GM21515 (cell line): ENCODE results near the gene ASB1.

ENCODE experiments used
- ATAC-seq: cut with Tn5 transposase; IDR thresholded peaks from one replicate; pipeline ENCODE4 v1.9.1; 2021; ENCODE audit not compliant: unreplicated experiment

ASB1 gene

DNA sequence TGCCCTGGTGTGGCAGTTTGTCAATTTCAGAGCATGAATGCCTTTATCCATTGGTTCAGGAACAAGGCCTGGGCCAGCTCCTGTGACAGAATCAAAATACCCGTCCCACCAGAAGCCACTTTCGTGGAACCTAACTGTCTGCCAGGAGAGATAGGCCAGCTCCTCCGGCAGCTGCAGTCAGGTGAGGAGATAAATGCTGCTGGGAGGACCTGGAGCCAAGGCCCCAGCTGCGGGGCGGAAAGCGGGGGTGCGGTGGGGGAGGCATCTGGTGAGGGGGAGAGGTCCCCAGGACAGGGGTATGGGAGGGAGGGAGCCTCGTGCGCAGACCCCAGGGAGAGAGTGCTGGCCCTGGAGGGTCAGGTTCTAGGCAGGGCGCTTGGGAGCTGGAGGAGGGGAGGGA is 4.4 kb upstream of the ASB1 start:
- no peak for ATAC-seq

DNA sequence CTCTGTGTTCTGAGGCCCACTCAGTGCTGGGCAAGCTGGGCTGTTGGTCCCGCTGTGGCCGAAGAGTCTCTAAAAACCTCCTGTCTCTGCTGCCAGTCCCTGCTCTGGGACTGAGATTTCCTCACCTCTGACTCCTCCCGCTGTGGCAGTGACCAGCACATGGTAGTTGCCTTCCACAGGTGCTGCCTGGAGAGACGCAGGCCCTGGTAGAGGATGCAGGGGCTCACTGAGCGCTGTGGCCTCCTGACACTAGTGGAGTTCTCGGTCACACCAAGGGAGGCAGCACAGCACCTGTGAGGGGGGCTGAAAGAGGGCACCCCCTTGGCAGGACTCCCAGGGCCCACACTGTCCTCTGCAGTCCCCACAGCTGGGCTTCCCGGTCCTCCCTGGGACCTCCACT is 3.8 kb upstream of the ASB1 start:
- ATAC-seq: no peak

DNA sequence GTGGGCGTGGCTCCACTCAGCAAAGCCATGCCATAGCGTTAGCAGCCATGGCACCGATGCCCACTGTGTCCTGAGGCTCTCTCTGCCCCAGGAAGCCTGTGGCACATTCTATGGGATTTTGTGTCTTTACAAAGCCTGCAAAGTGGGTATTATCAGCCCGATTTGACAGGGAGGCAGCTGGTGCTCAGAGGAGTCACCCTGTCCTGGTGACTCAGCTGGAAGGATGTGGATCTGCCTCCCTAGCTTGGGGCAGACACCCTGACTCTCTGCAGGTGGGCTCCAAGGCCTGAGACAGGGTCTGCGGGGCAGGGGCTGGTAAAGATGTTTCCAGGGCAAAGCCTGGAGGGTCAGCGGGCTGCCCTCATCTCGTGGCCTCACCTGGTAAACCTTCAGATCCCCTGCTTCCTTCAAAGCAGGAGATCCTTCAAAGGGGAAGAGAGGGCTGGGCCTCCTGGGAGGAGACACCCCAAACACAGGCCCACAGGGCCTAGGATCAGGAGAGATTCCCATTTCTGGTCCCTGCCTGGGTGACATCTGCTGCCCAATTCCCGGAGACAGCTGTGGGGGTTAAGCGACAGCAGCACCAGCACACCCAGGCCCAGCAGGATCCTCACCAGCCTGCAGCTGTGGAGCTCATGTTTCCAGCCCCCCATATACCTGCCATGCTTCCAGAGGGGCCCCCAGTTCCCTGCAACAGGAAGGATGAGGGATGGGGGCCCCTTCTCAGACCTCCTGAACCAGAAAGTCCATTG is 3.0 kb upstream of the ASB1 start:
- no peak for ATAC-seq

DNA sequence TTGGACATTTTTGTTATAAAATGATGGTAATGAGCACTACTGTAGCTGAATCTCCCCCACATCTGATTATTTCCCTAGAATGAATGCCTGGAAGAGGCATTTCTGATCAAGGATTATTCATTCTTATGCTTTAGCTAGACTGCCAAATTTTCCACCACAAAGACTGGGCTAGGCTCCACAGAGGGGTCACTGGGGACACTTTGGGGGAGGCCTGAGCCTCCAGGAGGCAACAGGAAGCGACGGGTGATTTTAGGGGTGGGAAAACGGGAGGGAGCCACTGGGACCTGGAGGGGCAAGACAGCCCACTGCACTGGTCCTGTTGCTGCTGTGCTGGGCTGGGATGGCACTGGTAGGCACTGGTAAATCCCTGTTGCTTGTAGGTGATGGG is 2.4 kb upstream of the ASB1 start:
- ATAC-seq: no peak

DNA sequence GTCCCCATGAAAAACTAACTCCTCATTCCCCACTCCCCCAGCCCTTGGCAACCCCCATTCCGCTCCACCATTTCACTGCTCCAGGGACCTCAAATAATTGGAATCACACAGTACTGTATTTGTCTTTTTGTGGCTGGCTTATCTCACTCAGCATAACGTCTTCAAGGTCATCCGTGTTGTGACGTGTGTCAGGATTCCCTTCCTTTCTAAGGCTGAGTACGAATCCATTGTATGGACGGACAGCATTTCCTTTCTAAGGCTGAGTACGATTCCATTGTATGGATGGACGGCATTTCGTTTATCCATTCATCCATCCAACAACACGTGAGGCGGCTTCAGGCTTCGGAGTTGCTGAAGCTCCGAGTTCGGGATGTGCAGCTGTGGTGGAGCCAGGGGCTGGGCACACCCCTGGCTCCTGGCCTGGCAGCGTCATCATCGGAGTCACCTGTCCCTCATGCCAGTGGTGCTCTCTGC is 1.2 kb upstream of the ASB1 start:
- ATAC-seq: no peak

DNA sequence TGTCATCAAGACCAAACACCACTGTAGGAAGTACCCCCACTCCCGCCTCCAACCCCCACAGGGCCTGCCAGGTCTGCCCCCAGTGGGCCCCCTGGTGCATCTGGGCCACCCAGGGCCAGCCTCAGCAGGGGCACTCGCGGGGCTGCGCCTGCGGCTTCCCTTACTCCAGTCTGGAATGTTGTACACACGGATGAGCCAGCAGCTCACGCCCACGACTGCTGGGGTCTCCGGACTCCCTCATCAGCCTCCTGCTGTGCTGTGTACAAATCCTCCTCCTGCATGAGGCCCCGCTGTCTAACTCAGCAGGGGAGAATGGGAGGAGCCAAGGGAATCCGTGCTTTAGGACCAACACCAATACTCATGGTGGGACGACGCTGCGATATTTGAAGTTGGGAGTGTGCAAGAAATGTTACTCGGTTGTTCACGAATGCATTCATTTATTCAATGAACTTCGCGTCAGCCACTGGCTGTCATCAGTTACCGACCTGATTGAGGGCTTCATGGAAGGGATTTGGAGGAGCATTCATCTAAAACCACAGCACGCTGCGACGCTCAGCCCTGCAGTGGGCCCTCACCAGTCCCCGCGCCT is 654 bp upstream of the ASB1 start:
- peak; percentile 18 for ATAC-seq

DNA sequence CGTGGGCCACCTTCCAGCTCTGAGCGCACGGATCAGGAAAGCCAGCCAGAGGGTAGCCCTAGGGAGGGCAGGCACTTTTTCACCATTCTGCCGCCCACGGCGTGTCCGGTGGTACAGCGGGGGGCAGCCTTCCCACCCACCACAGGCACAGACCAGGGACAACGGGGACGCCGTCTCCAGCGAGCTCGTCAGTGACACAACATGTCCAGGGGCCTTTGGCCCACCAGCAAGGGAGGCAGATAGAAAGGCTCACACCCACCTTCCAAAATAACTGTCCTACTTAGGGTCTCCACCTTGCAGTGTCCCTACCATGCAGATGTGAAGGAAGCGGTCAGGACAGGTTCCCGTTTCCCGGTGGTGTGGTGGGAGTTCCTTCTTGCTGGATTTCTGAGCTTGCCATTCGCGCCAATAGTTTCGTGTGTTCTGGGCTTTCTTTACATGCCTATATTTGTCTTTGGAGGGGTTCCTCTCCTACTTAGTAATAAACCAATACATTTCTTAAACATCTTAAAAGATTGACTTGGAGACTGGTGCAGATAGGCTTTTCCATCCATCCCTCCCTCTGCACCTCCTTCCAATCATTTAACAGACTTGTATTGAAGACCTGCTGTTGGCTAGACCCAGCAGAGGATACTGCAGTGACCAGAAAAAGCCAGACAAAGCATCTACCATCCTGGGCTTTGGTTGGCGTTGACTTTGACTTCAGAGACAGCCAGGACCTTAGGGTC is 872 bp downstream of the ASB1 start:
- peak; percentile 4 for ATAC-seq

DNA sequence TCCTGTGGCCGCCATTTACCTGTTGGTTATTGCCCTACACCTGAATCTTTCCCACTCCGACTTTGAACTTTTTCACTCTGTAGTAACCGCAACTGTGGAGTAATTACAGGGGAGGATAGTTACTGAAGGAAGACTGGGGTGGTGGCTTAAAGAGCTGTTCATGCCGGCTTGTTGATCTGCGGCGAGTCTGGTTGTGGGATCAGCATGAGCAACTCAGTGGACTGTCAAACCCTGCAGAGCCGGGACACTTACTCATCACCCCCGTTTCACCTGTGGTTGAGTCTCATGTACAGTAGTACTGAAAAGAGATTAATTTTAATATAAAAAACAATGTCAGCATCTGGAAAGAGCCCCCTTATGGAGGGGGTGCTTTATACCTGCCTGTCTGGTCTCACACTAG is 2.1 kb downstream of the ASB1 start:
- no peak for ATAC-seq

DNA sequence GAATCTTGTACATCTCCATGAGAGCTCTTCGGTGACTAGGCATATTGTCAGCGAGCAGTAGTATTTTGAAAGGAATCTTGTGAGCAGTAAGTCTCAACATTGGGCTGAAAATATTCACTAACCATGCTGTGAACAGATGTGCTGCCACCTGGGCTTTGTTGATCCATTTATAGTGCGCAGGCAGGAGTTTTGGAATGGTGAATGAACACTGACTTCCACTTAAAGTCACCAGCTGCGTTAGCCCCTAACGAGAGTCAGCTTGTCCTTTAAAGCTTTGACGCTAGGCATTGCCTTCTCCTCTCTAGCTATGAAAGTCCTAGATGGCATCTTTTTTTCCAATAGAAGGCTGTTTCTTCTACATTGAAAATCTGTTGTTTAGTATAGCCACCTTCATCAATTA is 4.1 kb downstream of the ASB1 start:
- no peak for ATAC-seq

DNA sequence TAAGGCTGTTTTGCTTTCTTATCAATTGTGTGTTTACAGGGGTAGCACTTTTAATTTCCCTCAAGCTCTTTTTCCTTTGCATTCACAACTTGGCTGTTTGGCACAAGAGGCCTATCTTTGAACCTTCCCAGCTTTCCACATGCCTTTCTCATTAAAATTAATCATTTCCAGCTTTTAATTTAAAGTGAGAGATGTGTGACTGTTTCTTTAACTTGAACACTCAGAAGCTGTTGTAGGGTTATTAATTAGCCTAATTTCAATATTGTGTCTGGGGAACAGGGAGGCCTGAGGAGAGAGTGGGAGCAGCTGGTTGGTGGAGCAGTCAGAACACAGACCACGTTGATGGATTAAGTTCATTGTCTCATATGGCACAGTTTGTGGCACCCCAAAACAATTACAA is 4.7 kb downstream of the ASB1 start:
- no peak for ATAC-seq

DNA sequence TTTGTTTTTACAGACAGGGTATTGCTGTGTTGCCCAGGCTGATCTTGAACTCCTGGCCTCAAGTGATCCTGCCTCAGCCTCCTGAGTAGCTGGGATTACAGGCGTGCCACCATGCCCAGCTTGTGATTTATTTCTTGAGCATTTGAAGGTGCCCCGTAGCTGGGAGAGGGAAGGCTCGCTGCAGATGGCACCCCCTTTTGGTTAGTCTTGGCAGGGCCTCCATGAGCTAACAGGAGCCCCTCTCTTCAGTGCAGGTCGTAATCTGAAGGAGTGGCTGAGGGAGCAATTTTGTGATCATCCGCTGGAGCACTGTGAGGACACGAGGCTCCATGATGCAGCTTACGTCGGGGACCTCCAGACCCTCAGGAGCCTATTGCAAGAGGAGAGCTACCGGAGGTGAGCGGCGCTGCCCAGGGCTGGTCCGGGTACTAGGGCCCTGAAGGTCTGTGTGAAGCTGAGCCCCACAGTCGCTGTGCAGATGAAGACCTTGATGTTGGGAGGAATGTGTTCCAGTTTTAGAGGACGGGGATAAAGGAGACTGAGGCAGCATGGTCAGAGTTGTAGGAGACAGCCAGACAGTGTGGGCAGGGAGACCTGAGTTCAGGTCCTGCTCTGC is 6.7 kb downstream of the ASB1 start:
- ATAC-seq: no peak

DNA sequence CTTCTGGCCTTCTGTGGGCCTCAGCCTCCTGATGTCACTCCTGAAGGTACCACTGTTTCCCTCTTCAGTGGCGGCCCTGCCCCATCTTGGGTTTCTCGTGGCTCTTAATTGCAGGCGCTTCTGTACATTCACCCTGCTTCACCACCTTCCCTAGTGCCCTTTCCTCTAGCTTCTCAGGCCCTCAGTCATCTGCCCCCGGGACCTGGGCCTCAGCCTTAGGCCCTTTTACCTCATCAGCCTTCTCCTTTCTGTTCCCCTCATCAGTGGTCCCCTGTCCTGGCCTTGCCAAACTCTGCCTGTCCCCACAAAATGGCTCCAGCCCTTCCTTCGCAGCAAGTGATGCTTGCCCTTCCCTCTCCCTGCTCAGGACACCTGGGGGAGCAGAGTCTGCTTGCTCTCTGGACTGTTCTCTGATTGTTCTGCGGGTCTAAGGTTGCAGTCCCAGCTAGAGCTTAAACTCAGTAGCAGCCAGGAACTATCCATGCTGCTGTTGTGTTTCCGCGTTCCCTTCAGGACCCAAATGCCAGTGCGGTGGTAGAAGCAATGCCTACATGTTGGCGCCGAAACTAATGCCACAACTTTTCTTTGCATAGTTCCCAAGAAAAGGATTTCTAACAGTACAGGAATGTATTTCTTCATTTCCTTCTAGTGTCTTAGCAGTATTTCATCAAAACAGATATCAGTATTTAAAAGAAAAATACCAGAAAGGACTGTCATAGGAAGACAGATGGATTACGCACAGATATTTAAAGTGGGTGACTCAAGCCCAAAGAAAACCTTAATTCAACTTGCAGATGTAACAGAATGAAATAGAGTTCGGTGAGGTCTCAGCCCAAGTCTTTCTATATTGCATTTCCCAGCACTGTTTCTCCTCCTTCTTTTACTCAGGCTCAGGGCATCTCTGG is 7.5 kb downstream of the ASB1 start:
- no peak for ATAC-seq

DNA sequence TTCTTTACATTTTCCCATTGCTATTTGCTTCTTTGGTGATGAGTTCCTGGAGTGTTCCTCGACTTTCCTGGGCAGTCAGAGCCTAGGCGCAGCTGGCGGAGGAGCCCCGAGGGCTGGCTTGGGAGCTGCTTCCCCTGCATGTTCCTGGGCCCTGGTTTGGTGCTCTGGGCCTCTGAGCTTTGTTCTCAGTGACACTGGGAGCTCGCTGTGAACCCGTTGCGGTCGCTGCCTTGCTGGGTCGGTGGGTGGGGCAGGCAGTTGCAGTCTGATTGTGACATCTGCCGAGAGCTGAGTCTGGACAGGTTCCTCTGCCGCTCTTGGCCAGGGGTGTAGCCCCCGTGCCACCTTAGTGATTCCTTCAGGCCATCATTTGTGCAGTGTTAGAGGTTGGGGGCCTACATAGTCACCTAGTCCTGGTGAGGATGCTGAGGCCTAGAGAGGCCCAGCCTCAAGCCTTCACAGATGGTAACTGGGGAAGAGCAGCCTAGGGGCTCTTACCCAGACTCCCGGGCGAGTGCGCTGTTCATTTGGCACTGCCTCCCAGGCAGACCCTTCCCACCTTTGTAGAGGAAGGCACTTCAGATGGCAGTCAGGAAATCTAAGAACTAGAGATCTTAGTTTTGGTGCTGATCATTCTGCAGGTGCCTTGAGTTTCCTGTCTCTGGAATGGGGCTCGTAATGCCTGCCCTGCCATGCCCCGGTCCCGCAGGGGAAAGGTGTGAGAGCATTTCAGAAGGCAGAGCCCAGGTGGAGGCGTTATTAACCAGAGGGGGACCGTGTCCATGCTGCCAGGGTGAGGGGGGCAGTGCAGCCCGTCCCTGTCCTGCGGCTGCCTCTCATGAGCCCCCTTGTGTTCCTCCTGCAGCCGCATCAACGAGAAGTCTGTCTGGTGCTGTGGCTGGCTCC is 8.4 kb downstream of the ASB1 start:
- no peak for ATAC-seq

DNA sequence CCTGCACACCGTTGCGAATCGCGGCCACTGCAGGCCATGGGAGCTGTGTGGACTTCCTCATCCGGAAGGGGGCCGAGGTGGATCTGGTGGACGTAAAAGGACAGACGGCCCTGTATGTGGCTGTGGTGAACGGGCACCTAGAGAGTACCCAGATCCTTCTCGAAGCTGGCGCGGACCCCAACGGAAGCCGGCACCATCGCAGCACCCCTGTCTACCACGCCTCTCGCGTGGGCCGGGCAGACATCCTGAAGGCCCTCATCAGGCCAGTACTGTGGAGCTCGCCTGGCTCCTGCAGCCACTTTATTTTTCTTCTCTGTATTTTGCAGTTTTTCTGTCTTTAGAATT is 9.0 kb downstream of the ASB1 start:
- ATAC-seq: no peak

DNA sequence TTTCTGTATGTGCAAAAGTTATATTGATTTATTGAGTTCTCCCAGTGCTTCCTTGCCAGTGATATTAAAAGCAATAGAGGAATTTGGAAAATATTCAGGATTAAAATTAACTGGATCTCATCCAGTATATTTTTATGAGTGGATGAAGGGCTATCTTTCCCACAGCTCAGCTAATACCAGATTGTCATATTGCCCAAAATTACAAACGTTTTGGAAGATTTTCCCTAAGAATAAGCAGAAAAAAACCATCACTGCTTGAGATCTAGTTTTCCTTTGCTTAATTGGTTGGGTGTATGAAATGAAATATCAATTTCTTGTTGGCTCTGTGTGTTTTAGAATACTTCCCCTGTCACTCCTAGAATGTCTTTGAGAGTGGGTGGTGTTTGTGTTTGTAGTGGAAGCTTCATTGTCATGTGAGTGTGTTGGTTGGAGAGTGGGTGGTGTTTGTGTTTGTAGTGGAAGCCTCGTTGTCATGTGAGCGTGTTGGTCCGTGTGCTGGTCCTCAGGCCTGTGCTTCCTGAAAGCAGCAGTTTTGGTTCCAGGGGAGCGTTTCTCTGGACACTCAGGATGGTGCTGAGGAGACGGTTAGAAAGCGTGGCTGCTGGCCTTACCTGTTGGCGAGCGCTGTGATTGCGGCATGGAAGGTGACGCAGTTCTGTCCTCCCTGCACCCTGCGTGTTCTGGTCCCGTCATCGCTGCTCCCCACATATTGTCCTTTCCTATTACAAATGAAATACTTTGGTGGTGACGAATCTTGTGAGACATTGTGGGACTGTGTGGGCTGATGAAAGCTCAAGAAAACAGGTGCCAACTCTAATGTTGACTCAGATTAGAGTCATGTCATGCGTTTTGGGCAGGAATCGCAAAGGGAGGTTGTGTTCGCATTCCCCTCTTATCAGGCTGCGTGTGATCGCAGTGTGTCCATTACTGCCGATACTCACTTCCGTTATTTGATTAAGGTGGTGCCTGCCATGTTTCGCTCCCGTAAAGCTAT is 12.4 kb downstream of the ASB1 start:
- no peak for ATAC-seq

DNA sequence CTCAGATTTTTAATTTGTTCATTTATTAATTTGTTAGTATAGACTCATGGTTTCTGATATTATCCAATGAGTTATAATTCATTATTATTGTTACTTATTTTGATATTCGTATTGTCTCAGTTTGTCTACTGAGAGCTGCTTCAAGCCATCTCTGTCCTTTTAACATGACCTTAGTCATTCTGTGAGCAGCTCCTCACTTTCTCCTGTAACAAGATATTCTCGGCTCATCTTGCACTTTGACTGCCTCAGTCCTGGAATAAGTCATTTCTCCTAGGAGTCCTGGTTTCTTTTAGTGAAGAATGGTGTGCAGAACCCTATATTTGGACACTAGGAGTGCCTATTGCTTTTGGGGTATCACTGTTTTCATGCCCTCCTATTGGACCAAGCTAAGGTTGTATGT is 13.2 kb downstream of the ASB1 start:
- no peak for ATAC-seq

DNA sequence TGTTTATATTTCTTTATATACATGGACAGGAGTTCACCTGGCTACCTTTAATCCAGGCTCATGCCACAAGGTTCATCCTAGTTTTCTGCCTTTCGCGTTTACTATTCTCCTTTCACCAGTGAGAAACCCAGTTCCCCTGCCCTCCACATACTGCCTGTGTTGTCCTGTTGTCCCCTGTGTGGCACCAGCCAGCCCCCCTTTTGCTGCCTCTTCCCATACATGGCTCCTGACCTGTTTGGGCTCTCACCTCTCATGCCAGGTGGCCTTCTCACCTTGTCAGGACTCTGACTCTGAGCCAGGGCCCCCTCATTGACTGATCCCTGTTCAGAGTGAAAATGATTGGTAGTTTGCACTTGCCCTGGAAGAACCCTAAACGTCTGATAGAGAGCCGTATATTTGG is 13.6 kb downstream of the ASB1 start:
- ATAC-seq: no peak

DNA sequence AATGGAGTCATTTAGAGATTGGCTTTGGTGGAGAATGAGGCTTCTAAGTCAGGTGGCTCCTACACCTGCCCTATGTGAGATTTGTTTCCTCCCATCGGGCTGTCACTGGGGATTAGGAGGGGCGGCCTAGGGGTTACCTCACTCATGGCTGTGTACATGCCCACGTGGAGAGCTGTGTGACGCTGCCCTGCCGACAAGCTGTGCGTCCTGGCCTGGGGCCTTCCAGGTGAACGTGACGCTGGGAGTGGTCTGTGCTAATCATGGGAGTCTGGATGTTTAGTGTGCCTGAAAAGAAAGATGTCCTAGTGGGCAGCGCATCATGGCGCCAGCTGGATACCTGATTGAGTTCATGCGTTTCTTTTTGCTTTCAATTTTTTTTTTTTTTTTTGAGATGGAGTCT is 14.0 kb downstream of the ASB1 start:
- ATAC-seq: no peak
